ENCODE measurements around the gene FUT3.
"Not testable (repeated sequence)": the region's sequence is repeated elsewhere in the genome, so short reads cannot be mapped to it uniquely, and the experiment has no call there.

FUT3 gene

DNA sequence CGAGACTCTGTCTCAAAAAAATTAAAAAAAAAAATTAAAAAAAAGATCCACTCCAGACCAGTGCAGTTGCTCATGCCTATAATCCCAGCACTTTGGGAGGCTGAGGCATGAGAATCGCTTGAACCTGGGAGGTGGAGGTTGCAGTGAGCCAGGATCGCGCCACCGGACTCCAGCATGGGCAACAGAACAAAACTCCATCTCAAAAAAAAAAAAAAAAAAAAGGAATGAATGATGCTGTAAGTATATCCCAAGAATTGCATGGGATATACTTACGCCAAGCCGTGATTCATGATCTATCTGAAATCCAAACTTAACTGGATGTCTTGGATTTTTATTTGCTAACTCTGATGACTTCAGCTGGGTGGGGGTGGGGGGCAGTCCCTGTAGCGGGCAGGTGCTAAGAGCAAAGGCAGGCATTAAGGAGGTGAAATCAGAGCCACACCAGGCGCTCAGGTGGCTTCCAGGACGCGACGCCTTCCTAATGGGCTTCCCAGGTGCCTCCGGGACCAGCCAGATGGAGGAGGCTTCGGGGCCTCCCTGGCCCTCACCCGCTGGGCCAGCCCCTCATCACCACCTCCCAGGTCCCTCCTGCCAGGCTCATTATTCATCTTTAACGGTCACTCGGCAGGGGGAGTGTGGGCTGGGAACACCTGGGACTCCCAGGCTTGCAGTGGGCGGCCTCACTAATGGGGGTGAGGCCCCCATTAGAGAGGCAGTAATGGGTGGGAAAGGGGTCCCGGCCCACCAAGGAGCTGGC, 30.5 kb upstream of the FUT3 start:
- DNase-seq: no peak

- no peak for DNase-seq
Measured at GRCh38 chr19:5880604-5881078, 29.4 kb upstream of the FUT3 start.

DNA sequence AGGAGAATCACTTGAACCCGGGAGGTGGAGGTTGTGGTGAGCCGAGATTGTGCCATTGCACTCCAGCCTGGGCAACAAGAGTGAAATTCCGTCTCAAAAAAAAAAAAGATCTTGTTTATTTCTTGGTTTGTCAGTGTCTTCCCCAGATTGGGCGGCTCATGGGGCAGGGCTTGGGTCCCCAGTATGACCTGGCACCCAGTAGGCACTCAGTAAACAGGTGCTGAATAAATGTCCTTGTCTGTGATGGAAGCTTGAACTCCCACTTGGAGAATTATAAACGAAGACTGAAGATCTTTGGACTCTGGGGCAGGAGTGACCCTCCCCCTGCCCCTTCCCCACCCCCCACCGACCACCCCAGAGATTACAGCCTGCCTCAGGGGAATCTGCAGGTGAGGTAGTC, 28.9 kb upstream of the FUT3 start:
- DNase-seq: no peak

- no peak for DNase-seq
Measured at GRCh38 chr19:5877882-5878281, 26.6 kb upstream of the FUT3 start.

- DNase-seq: no peak
Measured at GRCh38 chr19:5877427-5877826, 26.2 kb upstream of the FUT3 start.

GRCh38 chr19:5874496-5874895, 23.2 kb upstream of the FUT3 start:
- not testable (repeated sequence) for DNase-seq

DNA sequence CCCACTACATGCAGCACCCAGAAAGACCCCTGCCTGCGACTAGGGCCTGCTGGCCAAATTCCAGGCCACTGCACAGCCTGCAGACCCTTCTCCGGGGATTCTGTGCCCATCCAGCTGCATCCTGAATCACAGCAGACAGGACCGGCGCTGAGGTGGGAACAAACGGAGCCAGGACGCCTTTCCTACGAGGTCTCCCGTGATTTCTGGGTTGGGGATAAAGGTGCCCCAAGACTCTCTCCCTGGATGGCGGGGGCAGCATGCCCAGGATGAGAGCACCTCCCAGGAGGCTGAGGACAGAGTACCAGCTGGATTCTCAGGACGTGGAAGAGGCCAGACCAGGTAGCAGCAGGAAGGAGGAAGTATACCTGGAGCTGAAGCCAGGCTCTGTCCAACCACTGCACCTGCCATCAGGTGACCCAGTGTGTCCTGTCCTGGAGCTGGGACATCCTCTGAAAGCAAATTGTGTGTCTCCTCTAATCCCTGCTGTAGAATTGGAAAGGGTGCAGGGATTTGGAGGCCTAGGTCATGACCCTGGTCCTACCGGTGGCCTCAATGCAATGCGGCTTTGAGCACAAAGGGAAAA, 22.5 kb upstream of the FUT3 start:
- DNase-seq: no peak

DNA sequence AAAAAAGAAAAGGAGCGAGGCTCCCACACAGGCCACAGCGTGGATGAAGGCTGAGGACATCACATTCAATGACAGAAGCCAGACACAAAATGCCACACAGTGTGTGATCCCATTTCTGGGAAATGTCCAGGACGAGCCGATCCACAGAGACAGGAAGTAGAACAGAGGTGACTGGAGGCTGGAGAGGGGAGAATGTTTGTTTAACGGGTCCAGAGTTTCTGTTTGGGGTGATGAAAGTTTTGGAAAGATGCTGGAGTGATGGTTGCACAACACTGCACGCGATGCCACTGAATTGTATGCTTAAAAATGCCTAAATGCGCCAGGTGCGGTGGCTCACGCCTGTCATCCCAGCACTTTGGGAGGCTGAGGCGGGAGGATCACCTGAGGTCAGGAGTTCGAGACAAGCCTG, 19.7 kb upstream of the FUT3 start:
- no peak for DNase-seq

DNA sequence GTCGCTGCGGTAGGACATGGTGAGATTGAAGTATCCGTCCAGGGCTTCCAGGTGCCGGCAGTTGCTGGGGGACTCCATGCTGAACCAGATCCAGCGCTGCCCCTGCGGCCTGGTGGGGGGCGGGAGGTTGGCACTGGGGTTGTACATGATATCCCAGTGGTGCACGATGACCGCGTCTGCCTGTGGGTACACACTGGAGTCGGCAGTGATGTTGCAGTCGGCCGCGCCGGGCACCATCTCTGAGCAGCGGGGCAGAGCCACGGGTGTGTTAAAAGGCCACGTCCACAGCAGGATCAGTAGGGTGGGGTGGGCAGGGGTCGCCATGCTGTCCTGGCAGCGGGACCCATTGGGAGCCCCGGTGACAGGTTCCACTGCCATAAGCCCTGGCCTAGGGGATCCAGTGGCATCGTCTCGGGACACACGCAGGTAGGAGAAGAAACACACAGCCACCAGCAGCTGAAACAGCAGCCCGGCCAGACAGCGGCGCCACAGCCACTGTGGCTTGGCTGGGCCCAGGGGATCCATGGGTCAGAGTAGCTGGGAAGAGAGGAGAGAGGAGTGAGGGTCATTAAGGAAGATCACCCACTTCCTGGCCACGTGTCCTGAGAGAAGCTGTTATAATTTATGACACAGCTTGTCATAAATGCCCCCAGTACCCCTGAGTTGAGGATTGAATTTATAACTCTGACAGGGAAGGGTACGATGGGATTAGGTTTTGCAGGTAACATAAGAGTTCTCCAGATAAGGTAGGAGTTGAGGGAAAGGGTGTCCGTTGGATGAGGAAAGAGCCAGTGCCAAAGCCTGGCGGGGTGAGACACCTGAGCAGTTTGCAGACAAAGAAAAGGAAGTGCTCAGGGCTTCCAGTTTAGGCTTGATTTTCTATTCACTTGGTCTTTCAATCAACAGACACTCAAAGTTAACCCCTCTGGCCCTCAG, 16.2 kb upstream of the FUT3 start:
- DNase-seq: no peak

GRCh38 chr19:5865772-5866171, 14.5 kb upstream of the FUT3 start:
- no peak for DNase-seq

DNA sequence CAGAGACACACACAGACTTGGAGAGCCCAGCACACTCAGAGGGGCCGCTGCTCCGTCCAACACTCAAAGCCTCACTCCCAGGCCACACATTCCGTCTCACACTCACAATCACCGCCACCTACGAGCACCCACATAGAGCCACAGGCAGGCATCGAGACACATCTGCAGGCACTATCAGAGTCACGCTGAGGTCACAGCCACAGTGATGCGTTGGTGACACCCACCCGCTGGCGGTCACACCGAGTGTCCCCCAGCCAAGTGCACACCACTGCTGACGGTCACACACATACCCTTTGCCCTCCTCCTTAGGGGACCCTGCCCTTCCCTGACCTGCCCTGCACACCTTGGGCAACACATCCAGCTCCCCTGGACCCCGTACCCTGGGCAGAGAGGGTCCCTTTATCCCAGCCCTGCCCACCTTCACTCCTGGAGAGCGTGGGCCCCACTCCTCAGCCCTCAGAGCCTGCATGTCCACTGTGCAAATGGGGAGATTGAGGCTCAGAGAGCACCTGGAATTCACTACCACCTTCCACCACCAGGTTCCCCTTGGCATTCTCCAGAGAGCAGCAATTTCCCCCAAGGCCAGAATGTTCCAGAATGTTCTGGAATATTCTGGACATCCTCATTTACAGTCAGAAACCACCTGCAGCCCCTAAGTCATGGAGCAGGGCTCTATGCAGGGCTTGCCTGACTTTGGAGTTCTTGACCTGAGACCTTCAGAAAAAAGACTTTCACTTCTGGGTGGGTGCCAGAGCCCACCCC, 13.7 kb upstream of the FUT3 start:
- no peak for DNase-seq

GRCh38 chr19:5864013-5864720, 12.9 kb upstream of the FUT3 start:
- DNase-seq: no peak

- DNase-seq: no peak
Measured at GRCh38 chr19:5863030-5863665, 11.9 kb upstream of the FUT3 start.

- DNase-seq: no peak
Measured at GRCh38 chr19:5857203-5858081, 6.2 kb upstream of the FUT3 start.

- not testable (repeated sequence) for DNase-seq
Measured at GRCh38 chr19:5855151-5855550, 3.9 kb upstream of the FUT3 start.

GRCh38 chr19:5854121-5854520, 2.9 kb upstream of the FUT3 start:
- DNase-seq: not testable (repeated sequence)

- DNase-seq: no peak
Measured at GRCh38 chr19:5850743-5851293, 431 bp downstream of the FUT3 start.

DNA sequence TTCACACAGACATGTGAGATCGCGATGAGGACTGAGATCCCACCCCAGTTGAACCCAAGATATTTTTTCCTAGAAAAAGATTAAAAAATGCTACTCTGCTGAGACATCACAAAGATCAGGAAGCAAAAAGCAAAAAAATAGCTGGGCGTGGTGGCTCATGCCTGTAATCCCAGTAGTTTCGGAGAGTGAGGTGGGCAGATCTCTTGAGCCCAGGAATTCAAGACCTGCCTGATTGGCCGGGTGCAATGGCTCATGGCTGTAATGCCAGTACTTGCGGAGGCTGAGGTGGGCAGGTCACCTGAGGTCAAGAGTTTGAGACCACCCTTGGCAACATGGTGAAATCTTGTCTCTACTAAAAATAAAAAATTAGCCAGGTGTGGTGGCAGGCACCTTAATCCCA, 1.1 kb downstream of the FUT3 start:
- no peak for DNase-seq

DNA sequence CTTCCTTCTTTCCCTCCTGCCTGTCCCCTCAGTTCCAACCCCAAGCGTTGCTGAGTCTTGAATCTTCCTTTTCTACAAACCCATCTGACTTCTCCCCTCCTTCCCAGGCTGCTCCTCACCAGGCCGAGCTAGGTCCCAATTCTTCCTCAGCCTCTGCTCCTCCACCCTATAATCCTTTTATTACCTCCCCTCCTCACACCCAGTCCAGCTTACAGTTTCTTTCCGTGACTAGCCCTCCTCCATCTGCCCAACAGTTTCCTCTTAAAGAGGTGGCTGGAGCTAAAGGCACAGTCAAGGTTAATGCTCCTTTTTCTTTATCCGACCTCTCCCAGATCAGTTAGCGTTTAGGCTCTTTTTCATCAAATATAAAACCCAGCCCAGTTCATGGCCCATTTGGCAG, 2.6 kb downstream of the FUT3 start:
- not testable (repeated sequence) for DNase-seq

DNA sequence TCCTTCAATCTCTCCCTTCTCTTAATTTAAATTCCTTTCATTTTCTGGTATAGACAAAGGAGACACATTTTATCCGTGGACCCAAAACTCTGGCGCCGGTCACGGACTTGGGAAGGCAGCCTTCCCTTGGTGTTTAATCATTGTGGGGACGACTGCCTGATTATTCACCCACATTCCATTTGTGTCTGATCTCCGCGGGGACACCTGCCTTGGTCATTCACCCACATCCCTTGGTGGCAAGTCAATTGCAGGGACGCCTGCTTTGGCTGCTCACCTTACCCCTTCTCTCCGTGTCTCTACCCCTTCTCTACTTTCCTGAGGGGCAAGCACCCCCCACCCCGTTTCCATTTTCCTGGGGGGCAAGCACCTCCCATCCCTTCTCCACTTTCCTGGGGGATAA, 3.4 kb downstream of the FUT3 start:
- DNase-seq: not testable (repeated sequence)
